GOT3 (cell line): ENCODE results near the gene CDADC1.
"Not testable (repeated sequence)": the region's sequence is repeated elsewhere in the genome, so short reads cannot be mapped to it uniquely, and the experiment has no call there.

Experiments
- DNase-seq: peaks from one replicate; lab custom pipeline; 2025; ENCODE audit warnings: mixed read lengths; lab: John Stamatoyannopoulos, UW

The CDADC1 gene

GRCh38 chr13:49238621-49239020 is 9.1 kb upstream of the CDADC1 start:
- no peak for DNase-seq

GRCh38 chr13:49240017-49240416 is 7.7 kb upstream of the CDADC1 start:
- DNase-seq, result no peak

GRCh38 chr13:49241296-49241695 is 6.4 kb upstream of the CDADC1 start:
- DNase-seq, result no peak

- DNase-seq, result no peak
These were observed 2.6 kb upstream of the CDADC1 start for GRCh38 chr13:49245101-49245500.

GRCh38 chr13:49246850-49247642 is 679 bp upstream of the CDADC1 start:
- no peak for DNase-seq

GRCh38 chr13:49248622-49249002 is 887 bp downstream of the CDADC1 start:
- no peak for DNase-seq

GRCh38 chr13:49251326-49251725 is 3.6 kb downstream of the CDADC1 start:
- DNase-seq, result no peak

- DNase-seq, result no peak
These were observed 5.6 kb downstream of the CDADC1 start for GRCh38 chr13:49253310-49253709.

GRCh38 chr13:49254007-49254406 is 6.3 kb downstream of the CDADC1 start:
- no peak for DNase-seq

- no peak for DNase-seq
These were observed 9.1 kb downstream of the CDADC1 start for GRCh38 chr13:49256841-49257240.

GRCh38 chr13:49258089-49258796 is 10.5 kb downstream of the CDADC1 start:
- DNase-seq, result no peak

- DNase-seq, result no peak
These were observed 11.9 kb downstream of the CDADC1 start for GRCh38 chr13:49259586-49259985.

GRCh38 chr13:49262634-49263033 is 14.9 kb downstream of the CDADC1 start:
- DNase-seq, result no peak

- DNase-seq, result no peak
These were observed 18.1 kb downstream of the CDADC1 start for GRCh38 chr13:49265822-49266221.

GRCh38 chr13:49271264-49271663 is 23.5 kb downstream of the CDADC1 start:
- DNase-seq, result no peak

- no peak for DNase-seq
These were observed 24.6 kb downstream of the CDADC1 start for GRCh38 chr13:49272296-49272695.

GRCh38 chr13:49278211-49278610 is 30.5 kb downstream of the CDADC1 start:
- DNase-seq, result no peak

- DNase-seq, result no peak
These were observed 31.4 kb downstream of the CDADC1 start for GRCh38 chr13:49279112-49279511.

- DNase-seq, result no peak
These were observed 32.2 kb downstream of the CDADC1 start for GRCh38 chr13:49279885-49280284.

GRCh38 chr13:49287995-49288394 is 40.3 kb downstream of the CDADC1 start:
- DNase-seq, result no peak

GRCh38 chr13:49288458-49288857 is 40.7 kb downstream of the CDADC1 start:
- no peak for DNase-seq

- DNase-seq, result no peak
These were observed 45.2 kb downstream of the CDADC1 start for GRCh38 chr13:49292742-49293486.

- DNase-seq, result not testable (repeated sequence)
These were observed 47.0 kb downstream of the CDADC1 start for GRCh38 chr13:49294723-49295122.
